Right renal cortex interstitium (tissue), 3 donors: ENCODE measurements around the gene GEMIN4. TPM values are rescaled to one million over a fixed set of nuclear protein-coding genes. Genes with fewer than 3 reads are reported as not detected.
"Not testable (repeated sequence)": the region's sequence is repeated elsewhere in the genome, so short reads cannot be mapped to it uniquely, and the experiment has no call there.

Experiments
- DNase-seq, 3 donors: peaks; one replicate each; pipeline ENCODE4 v3.0.0-alpha.2; 2013; ENCODE audit warnings: low read depth in 3 of 3, low spot score in 2 of 3
- polyA plus RNA-seq, 3 donors: library from polyadenylated mRNA; unstranded; fragments of 120-200 nt; gene quantifications; one replicate each; pipeline ENCODE4 v1.2.1, GENCODE V29; 2013; ENCODE audit not compliant: insufficient read length in 3 of 3

The GEMIN4 gene
- 10 to 100 TPM; 20.8 to 21.7 (median 21.0) TPM for polyA plus RNA-seq

DNA sequence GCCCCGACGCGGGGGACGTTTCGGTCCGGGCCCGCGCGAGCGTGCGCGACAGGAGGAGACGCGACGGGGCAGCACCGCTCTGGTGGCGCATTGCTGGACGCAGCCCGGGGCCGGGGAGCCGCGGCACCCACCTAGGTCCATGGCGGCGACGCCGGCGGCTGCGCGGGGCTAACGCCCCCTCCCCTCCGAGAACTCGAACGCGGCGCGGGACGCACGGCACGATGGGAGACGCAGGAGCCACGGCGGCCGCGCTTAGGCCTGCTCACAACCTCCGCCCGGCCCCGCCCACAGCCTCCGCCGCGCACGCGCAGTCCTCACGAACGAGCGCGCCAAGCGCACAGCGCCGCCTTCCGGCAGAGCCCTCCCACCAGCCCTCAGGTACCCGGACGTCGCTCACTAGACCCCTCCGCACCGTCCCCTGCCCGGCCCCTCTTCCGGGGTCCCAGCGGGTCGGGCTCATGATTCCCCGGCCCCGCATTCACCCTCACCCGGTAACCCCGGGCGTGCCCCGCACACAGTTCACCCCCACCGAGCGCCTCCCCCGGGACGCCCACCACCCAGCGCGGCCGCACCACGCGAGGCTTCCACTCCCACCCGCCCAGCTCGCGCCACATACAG is at the start of gene GEMIN4:
GEMIN4 (minus strand) TSS at position 263 of the 618 bp plus-strand sequence; CDS start at position 141, 122 bp downstream.
- DNase-seq: peak; percentile 80 to 85 (median 82)

DNA sequence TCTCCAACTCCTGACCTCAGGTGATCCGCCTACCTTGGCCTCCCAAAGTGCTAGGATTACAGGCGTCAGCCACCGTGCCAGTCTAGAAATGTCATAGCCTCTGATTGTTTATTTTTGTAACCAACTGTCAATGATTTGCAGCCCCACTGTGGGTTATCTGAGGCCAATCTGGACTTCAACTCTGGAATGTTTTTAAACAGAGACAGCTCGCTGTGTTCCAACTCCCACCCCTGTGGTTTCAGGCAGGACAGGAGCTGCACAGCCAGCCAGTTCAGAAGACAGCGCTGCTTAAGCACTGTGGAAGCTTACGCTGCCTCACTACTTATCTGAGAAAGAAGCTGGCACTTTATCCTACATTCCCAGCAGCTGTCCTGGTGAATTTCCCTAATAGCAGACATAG is 49.6 kb upstream of the GEMIN4 start:
- no peak for DNase-seq

DNA sequence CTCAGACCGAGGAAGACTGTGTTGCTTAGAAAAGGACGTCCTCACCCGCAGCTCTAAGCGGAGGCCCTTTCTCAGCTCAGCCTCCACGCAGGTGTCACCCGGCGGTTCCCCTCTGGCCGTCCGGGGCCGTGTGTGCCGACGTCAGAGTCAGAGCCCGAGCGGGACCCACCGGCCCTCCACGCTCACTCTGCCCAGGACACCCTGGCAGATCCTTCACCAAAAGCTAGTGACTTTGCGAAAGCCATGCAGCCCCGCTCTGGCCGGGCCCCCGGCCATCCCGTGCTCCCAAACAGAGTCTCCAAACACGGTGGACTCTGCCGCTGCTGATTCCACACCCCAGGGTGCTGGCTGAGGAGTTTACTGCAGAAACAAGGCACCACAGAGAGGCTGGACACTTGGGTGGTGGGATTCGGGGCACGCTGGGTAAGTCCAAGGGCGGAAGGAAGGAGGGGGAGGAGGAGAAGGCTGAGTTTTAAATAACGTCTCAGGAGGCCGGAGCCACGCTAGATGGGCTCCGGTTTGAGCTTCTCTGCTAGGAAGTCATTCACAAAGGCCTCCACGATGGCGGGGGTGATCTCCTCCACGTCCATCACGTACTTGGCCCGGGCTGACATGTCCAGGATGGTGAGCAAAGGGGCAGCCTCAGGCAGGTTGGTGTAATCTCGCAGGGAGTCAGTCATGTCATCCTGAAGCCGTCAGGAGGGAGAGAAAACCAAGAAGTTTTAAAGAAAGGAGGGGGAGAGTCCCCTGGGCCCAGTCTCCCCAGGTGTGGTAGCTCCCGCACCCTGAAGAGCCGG is 48.6 kb upstream of the GEMIN4 start:
- DNase-seq: no peak

DNA sequence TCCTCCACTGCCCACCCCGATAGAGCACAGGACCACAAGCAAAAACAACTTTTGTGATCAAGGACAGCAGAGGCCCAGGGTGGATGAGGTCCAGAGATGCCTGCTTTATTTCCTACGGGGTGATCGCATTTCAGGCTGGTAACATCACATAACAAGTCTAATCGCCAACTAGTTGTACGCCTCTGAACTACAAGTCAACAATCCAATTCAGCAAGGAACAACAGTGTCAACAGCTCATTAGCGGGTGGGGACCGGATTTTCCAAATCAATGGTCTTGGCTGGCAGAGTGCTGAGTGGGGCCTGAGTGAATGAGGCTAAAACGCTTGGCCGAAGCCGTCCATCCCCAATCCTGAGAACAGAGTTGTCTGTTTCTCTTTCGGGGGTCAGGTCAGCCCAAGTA is 47.2 kb upstream of the GEMIN4 start:
- no peak for DNase-seq

DNA sequence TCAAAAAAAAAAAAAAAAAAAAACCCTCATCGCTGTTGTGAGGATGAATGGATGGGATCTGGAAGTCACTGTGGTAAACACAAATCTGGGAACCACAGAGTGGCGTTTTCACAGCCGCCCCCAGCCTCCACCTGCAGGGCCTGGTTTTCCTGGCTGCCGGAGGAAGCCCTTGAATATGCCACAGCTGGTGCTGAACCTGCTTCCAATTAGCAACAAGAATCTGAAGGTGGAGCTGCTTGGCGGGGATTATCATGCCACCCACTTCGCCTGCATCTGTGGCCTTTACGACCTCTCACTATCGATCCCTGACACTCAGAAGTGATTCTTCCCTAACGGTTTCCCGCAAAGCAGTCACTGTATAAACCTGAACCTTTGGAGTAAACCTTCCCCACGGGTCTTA is 46.2 kb upstream of the GEMIN4 start:
- DNase-seq: no peak

DNA sequence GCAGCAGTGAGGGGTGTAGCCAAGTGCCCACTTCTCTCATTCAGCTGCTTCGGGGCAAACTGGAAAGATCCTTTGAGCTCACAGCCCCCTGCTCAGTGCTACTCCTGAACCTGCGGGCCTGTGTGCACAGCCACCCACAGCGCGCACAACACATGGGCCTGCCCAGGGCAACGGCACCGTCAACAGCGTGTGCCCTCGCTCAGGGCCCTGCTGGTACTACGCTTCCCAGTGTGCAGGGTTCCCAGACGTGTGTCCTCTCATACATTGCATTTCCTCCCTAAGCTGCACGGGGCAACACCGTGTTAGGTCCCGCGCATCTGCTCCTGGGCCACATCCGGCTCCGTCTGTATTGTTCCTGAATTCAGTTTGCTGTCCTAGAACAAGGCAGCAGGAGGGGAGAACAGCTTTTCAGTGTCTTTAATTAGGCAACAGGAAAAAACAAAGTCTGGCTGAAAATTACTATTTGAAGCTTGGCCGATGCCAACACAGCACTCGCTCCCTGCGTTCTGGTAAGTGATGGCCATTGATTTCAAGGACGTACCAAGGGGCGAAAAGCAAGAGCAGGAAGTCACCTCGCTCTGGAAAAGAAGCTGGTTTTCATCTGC is 45.3 kb upstream of the GEMIN4 start:
- DNase-seq: no peak

DNA sequence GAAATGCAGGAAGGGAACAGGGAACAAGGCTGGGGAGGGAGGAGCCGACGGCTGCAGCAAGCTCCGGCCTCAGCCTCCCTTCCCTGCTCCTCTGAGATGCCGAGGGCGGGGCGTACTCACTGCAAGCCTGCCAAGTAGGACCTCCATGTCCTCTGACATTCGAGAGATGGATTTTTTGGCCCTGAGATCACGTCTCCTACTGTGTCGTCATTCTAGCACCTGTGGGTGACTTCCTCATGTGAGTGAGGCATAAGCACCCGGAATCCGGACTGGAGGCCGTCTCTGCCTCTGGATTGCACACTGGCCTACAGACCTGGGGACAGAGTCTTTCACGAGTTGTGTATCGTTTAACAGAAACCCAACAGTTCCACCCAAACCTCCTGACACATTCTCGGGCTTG is 44.5 kb upstream of the GEMIN4 start:
- DNase-seq: no peak

DNA sequence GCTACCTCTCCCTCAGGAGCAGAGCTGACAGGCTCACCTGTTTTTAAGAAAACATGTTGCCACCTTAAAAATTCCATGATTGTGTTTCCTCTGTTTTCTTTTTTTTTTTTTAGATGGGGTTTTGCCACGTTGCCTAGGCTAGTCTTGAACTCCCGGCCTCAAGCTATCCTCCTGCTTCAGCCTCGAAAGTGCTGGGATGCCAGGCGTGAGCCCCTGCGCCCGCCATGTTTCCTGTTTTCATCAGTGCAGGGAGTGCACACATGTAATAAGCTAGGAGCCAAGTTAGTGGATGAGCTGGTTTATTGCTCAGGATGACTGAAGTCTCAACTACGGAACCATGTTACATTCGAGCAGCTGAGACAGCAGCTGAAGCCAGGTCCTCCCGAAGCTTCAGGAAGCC is 43.7 kb upstream of the GEMIN4 start:
- no peak for DNase-seq

DNA sequence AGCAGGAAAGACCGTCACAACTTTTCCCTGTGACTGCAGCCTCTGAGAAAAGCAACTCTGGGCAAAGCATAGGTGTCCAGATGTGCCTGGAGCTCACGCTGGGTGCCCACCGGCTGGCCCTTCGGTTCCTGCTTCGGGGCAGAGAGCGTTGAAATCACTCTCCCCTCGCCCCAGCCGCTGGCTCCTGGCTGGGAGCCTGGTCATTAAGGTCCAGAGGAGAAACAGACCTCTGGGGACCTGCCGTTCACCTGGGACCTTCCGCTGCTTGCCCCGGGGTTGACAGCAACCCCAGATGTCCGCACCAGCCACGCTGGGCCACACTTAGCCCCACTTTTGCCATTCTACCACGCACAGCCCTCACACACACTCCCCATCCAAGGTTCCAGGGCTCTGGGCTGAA is 43.2 kb upstream of the GEMIN4 start:
- DNase-seq: no peak

DNA sequence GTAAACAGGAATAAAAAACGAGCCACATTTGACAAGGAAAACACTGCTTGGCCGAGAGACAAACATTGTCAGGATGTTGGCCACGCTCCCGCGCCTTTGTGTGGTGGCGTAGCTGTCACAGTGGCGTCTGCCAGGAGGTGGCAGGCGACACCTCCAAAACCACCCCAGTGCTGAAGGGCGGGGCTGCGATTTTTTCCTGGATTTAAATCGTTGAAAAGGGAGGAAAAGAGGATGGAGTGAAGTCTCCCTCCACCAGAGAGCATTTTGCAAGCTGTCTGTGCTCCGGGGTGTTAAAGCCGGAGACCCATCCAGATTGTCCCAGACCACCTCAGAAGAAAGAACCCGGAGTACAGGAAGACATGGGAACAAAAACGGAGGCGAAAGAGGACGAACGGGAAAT is 42.8 kb upstream of the GEMIN4 start:
- DNase-seq: peak; percentile 56 to 76 (median 68)

DNA sequence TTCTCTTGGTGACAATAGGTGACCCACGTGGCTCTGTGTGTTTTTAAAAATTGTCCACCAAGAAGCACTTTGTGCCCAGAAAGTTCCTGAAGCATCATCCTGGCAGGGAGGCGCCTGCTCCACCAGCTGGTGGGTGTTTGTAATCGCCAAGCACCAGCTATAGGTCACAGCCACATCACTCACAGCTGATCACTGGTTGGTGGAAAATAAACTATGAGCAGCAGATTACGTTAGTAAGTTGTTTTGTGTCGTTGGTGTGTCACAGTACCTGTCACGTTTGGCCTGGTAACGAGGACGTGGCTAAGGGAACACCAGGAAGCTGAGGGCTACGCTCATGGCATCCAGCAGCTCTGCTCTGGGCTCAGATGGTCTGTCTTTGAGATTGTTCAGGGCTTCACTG is 40.2 kb upstream of the GEMIN4 start:
- no peak for DNase-seq

DNA sequence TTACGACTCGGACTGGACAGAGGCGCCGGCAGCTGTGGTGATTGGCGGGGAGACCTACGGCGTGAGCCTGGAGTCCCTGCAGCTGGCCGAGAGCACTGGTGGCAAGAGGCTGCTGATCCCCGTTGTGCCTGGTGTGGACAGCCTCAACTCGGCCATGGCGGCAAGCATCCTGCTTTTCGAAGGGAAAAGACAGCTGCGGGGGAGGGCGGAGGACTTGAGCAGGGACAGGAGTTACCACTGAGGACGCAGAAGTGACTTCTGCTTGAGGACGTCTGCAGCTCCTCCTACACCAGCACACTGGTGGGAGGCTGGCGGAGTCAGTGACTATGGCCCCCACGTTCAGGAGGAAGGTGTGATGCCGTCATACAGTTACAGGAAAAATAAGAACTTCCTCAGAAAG is 39.8 kb upstream of the GEMIN4 start:
- DNase-seq: no peak

DNA sequence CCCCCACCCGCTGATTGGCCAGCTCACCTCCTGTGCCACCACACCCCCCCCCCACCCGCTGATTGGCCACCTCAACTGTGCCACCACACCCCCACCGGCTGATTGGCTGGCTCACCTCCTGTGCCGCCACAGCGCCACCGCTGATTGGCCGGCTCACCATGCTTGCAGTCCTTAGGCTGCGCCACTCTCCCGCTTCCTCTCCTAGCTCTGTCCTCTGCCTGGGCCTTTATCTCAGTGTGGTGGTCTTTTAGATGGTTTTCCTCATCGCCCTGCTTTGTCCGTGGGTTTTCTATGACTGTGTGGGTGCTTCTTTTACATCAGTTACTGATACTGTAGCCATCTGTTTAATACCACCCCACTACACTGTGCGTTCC is 38.8 kb upstream of the GEMIN4 start:
- DNase-seq: not testable (repeated sequence)

DNA sequence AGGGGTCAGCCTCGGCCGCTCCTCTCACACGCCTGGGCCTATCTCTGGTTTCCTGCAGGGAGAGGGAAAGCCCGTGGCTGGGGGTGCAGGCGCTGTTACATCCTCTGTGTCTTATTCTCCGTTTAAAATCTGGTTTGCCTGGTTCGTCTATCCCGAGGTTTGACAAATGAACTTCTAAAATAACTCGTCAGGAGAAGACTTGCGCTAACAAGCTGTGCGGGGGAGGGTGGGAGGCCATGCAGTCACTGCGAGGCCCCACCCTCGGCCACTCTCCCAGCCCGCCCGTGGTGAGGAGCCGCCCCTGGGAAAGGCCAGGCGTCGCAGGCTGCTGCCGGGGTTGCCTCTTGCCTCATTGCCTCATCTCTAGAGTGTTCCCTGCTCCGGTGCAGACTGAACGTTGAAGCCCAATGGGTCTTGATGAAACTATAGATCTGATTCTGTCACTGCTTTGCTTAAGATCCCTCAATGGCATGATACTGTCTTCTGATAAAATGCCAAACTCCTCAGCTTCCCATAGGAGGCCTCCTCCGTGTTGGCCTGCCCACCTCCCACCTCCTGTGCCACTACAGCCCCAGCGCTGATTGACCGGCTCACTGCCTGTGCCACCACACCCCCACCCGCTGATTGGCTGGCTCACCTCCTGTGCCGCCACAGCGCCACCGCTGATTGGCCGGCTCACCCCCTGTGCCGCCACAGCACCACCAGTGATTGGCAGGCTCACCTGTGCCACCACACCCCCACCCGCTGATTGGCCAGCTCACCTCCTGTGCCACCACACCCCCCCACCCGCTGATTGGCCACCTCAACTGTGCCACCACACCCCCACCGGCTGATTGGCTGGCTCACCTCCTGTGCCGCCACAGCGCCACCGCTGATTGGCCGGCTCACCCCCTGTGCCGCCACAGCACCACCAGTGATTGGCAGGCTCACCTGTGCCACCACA is 38.1 kb upstream of the GEMIN4 start:
- DNase-seq: not testable (repeated sequence)

DNA sequence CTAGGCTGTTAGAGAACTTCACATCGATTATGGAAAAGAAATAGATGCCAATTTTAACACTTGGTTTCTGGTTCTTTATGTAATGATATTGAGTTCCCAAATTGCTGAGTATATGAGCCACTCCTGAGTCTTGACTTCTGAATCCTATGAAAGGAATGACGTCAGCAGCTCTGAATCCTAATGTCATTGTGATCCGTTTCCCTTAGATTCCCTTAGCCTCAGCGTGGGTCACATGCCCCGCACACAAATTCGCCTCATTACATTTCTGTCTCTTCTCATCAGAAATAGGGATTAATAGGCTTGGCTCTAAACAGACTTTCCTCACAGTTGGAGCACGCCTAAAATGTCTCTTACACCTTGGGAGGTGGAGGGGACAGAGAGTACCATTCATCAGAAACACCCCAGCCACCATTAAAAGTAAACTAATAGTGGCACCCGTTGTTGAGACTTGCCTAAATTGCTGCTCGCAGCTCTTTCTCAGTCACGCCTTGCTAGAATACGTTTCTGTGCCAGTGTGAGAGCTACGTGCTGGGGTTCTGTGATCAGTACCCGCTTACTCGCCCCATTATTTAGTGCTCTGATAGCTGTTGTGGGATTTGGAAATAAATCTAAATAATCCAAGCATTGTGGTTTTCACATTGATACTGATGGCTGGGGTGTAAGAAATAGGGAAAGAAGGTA is 37.2 kb upstream of the GEMIN4 start:
- DNase-seq: no peak

DNA sequence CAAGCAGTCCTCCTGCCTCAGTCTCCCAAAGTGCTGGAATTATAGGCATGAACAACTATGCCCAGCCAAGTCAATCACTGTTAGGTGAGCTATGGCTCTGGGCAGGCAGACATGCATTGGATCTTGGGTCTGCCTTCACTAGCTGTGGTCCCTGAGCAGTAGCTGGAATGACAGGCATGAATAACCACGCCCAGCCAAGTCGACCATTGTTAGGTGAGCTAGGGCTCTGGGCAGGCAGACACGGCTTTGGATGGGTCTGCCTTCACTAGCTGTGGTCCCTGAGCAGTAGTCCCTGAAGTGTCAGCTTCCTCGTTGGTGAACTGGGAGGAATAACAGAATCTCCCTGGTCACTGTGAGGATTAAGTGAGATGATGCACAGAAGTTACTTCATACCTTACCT is 36.5 kb upstream of the GEMIN4 start:
- no peak for DNase-seq

DNA sequence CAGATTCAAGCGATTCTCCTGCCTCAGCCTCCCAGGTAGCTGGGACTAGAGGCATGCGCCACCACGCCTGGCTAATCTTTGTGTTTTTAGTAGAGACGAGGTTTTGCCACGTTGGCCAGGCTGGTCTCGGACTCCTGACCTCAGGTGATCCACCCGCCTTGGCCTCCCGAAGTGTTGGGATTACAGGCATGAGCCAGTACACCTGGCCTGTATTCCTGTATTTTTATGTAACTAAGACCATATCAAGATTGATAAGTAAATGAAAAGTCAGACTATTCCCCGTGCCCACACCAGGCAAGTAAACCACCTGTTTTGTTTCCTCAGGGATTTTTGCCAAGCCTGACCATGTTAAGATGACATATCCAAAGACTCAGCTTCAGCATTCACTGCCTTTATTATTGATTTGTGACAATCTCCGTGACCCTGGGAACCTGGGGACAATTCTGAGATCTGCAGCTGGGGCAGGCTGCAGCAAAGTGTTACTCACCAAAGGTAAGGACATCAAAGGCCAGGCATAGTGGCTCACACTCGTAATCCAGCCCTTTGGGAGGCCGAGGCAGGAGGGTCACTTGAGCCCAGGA is 35.7 kb upstream of the GEMIN4 start:
- no peak for DNase-seq

DNA sequence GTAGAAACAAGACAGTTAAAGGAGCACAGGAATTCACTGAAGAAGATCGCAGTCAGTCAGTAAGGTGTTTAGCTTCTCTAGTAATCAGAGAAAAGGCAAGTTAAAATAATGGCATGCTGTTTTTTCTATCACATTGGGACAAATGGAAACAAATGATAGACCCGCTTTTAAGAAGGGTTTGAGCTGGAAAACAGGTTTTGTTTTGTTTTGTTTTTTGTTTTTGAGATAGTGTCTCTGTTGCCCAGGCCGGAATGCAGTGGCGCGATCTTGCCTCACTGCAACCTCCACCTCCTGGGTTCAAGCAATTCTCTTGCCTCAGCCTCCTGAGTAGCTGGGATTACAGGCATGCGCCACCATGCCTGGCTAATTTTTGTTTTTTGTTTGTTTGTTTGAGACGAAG is 33.8 kb upstream of the GEMIN4 start:
- DNase-seq: not testable (repeated sequence)

DNA sequence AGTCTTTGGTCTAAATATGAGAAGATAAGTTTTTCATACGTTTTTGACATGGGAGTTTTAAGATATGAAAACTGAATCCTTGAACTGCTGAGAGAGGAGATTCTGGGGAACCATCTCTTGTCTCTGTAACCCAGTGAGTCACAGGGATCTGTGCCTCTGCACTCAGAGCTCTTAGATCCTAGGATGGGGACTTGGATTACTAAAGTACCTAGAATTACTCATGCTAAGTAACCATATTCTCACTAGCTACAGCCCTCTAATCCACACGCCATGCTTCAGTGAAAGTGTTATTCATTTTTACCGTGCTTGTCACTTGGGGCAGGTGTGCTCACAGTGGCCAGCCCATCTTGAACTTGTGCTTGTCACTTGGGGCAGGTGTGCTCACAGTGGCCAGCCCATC is 32.1 kb upstream of the GEMIN4 start:
- no peak for DNase-seq
